PC-3 (cell line): ENCODE results near the gene POU2F1.

ENCODE experiments used
- EZH2 ChIP-seq: fragments of 300-600 bp; sonication (generic); IDR thresholded peaks from one replicate; pipeline ENCODE4 v1.6.1; 2017; ENCODE audit warnings: antibody characterized with exemption, mild to moderate bottlenecking, low read length; ENCODE audit not compliant: unreplicated experiment
- EZH2phosphoT487 ChIP-seq: fragments of 300-600 bp; sonication (generic); IDR thresholded peaks from 2 replicates; pipeline ENCODE4 v1.6.1; 2018; ENCODE audit warnings: mild to moderate bottlenecking, antibody characterized with exemption, low read length, borderline replicate concordance
- TF ChIP-seq, protein P1 (sequence below): fragments of 300-600 bp; sonication (generic); conservative IDR thresholded peaks from 2 replicates; pipeline ENCODE4 v1.5.1; 2017; ENCODE audit warnings: antibody characterized with exemption, low read depth, mild to moderate bottlenecking, low read length

DNA sequence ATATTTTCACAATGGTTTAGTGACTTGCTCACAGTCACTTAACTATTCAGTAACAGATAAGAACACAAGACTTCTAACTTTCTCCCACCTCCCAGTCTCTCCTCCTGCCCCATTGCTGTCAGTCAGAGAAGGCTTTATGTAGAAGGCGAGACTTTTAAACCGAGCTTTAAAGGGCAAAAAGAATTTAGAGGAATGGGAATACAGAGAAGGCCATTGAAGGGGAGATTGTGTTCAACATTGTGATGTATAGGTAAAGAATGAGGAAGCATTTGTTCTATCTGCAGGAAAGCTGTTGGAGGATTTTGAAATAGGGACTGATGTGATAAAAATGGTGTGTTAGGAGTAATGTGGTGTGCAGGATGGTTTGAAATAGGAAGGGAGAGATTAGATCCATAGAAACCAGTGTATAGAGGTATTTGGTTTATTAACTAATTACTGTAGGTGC, 7.3 kb downstream of the POU2F1 start:
- TF ChIP-seq, protein P1, sequence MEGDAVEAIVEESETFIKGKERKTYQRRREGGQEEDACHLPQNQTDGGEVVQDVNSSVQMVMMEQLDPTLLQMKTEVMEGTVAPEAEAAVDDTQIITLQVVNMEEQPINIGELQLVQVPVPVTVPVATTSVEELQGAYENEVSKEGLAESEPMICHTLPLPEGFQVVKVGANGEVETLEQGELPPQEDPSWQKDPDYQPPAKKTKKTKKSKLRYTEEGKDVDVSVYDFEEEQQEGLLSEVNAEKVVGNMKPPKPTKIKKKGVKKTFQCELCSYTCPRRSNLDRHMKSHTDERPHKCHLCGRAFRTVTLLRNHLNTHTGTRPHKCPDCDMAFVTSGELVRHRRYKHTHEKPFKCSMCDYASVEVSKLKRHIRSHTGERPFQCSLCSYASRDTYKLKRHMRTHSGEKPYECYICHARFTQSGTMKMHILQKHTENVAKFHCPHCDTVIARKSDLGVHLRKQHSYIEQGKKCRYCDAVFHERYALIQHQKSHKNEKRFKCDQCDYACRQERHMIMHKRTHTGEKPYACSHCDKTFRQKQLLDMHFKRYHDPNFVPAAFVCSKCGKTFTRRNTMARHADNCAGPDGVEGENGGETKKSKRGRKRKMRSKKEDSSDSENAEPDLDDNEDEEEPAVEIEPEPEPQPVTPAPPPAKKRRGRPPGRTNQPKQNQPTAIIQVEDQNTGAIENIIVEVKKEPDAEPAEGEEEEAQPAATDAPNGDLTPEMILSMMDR = no peak
- TF ChIP-seq EZH2 (no peak), EZH2phosphoT487 (no peak)
